Epithelial cell of proximal tubule (primary cell): Measurements from ENCODE around the gene MOG. TPM values are rescaled to one million over a fixed set of nuclear protein-coding genes. Genes with fewer than 3 reads are reported as not detected.

Source experiments
- DNase-seq: peaks from one replicate; pipeline ENCODE4 v3.0.0-alpha.2; 2011; ENCODE audit warnings: low read depth
- H3K4me3 ChIP-seq: 2 replicates; pipeline ENCODE4 v1.5.1; 2011; ENCODE audit warnings: low read depth, mild to moderate bottlenecking, low read length
- CTCF ChIP-seq: conservative IDR thresholded peaks from 2 replicates; pipeline ENCODE4 v1.5.1; 2012; ENCODE audit warnings: low read depth, mild to moderate bottlenecking, low read length
- total RNA-seq: library from RNA; depleted of rRNA; stranded (reverse); fragments of >200 nt; gene quantifications from 2 replicates; pipeline ENCODE4 v1.2.3, GENCODE V29; 2015

Gene MOG
- total RNA-seq, 1 donor from 2014 or later: not detected

- TF ChIP-seq CTCF: peak; percentile 38
- no peak overlapping the region for H3K4me3 ChIP-seq
- DNase-seq: no peak
Observed at GRCh38 chr6:29720863-29721262, 64.0 kb downstream of the MOG start.

Other genes starting within 250 kb of the MOG start
- not detected in 2 replicates for gene OR12D1, start 242.2 kb upstream of the MOG start, total RNA-seq
- gene OR10C1, start 217.8 kb upstream of the MOG start, total RNA-seq: not detected in 2 replicates
- gene OR11A1, start 200.0 kb upstream of the MOG start, total RNA-seq: not detected in 2 replicates
- gene OR2H1, start 199.9 kb upstream of the MOG start, total RNA-seq: not detected in 2 replicates
- gene MAS1L, start 169.1 kb upstream of the MOG start, total RNA-seq: not detected in 2 replicates
- 0.94 and 4.3 TPM in 2 replicates for gene UBD, start 97.4 kb upstream of the MOG start, total RNA-seq
- gene OR2H2, start 72.0 kb upstream of the MOG start, total RNA-seq: not detected in 2 replicates
- 3.1 and 6.4 TPM in 2 replicates for gene GABBR1, start 23.9 kb upstream of the MOG start, total RNA-seq
- gene ZFP57, start 24.1 kb downstream of the MOG start, total RNA-seq: 0.12 and 1.4 TPM in 2 replicates
- gene HLA-F, start 66.3 kb downstream of the MOG start, total RNA-seq: 2.5 and 2.8 TPM in 2 replicates
- 0.46 and 0.94 TPM in 2 replicates for gene HLA-G, start 170.7 kb downstream of the MOG start, total RNA-seq